Epithelial cell of proximal tubule (primary cell): Measurements from ENCODE around the gene EPB41L1. TPM values are rescaled to one million over a fixed set of nuclear protein-coding genes. Genes with fewer than 3 reads are reported as not detected.

ENCODE experiments used
- DNase-seq: peaks from one replicate; pipeline ENCODE4 v3.0.0-alpha.2; 2011; ENCODE audit warnings: low read depth
- H3K4me3 ChIP-seq: 2 replicates; pipeline ENCODE4 v1.5.1; 2011; ENCODE audit warnings: low read depth, mild to moderate bottlenecking, low read length
- total RNA-seq: library from RNA; depleted of rRNA; stranded (reverse); fragments of >200 nt; gene quantifications from 2 replicates; pipeline ENCODE4 v1.2.3, GENCODE V29; 2015
- TF ChIP-seq, protein P1 (sequence below): conservative IDR thresholded peaks from 2 replicates; pipeline ENCODE4 v1.5.1; 2012; ENCODE audit warnings: low read depth, mild to moderate bottlenecking, low read length

Gene EPB41L1
- total RNA-seq, 1 donor from 2014 or later: 17.4 TPM

DNA sequence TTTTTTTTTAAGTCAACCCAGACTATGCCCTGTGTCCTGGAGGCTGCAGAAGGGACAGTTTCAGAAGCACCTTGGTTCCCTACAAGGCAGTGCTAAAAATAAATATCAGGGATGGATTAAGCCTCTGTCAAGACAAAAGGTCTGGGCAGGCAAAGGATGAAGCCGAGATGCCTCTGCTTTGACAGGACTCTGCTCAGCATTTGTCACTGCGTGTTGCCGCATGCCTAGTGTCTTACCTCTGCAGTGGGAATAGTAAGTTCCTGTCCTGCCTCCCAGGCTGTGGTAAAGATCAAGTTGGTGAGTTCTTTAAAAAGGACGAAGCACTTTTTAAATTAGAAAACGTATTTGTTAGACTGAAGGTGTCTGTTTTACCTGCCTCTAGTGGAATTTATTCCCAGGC is 96.9 kb downstream of the EPB41L1 start:
- no peak overlapping the region for H3K4me3 ChIP-seq
- no peak for DNase-seq
- TF ChIP-seq, protein P1, sequence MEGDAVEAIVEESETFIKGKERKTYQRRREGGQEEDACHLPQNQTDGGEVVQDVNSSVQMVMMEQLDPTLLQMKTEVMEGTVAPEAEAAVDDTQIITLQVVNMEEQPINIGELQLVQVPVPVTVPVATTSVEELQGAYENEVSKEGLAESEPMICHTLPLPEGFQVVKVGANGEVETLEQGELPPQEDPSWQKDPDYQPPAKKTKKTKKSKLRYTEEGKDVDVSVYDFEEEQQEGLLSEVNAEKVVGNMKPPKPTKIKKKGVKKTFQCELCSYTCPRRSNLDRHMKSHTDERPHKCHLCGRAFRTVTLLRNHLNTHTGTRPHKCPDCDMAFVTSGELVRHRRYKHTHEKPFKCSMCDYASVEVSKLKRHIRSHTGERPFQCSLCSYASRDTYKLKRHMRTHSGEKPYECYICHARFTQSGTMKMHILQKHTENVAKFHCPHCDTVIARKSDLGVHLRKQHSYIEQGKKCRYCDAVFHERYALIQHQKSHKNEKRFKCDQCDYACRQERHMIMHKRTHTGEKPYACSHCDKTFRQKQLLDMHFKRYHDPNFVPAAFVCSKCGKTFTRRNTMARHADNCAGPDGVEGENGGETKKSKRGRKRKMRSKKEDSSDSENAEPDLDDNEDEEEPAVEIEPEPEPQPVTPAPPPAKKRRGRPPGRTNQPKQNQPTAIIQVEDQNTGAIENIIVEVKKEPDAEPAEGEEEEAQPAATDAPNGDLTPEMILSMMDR: no peak

DNA sequence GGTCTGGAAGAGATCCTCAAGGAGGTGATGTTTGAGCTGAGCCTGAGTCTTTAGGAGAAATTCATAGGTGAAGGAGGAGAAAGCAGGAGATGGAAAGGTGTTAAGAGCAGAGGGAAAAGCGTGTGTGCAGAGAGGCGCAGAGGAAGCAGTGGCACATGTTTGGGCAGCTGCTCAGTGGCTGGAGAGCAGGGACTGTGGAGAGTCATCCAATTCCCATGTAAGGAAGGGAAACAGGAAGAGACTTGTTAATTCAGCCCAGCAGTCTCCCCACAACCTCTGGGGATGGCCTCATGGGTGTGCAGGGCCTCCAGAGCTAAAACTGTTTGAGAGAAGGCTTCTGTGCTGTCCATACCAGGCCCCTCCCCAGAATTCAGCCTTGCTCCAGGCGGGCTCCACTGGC is 98.0 kb downstream of the EPB41L1 start:
- DNase-seq: no peak
- H3K4me3 ChIP-seq: no peak overlapping the region
- TF ChIP-seq, protein P1: no peak

DNA sequence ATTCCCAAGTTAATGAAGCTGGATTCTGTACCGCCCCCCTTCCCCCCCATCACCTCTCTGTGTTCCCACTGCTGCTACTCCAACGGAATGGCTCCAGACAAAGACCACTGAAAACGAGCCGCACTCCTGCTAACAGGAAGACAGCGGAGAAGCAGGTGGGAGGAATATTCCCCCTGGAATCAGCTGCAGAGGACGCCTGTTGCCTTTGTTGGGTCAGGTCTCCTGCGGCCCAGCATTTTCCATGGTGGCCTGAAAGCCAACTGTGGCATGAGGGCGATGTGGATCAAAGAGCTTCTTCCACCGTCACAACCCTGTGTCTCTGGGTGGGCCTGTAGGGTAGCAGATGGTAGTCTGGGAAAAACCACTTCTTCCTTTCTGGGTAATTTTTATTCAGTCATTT is 98.5 kb downstream of the EPB41L1 start:
- no peak overlapping the region for H3K4me3 ChIP-seq
- DNase-seq: no peak
- TF ChIP-seq, protein P1: no peak

DNA sequence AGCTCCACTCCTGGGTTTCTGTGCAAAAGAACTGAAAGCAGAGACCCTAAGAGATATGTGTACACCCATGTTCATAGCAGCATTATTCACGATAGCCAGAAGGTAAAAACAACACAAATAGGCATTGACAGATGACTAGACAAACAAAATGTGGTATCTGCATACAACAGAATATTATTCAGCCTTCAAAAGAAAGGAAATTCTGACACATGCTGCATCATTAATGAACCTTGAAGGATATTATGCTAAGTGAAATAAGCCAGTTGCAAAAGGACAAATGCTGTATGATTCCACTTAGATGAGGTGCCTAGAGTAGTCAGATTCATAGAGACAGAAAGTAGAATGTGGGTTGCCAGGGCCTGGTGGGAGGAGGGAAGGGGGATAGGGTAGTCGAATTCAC is 99.5 kb downstream of the EPB41L1 start:
- DNase-seq: no peak
- TF ChIP-seq, protein P1: no peak
- no peak overlapping the region for H3K4me3 ChIP-seq

DNA sequence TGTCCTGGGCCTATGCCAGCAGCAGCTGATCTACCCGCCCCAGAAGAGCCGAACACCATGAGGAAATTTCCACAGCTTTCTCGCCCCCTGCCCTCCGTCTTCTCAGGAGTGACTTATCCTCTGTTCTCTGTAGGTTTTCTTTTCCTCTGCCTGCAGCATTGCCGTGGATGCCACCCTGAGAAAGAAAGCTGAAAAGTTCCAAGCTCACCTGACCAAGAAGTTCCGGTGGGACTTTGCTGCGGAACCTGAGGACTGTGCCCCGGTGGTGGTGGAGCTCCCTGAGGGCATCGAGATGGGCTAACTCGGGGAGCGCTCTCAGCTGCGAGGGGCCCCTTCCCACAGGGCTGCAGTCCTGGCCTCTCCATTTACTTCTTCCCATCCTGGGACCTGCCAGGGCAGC is 100.9 kb downstream of the EPB41L1 start:
- TF ChIP-seq, protein P1: no peak
- no peak overlapping the region for H3K4me3 ChIP-seq
- DNase-seq: no peak

DNA sequence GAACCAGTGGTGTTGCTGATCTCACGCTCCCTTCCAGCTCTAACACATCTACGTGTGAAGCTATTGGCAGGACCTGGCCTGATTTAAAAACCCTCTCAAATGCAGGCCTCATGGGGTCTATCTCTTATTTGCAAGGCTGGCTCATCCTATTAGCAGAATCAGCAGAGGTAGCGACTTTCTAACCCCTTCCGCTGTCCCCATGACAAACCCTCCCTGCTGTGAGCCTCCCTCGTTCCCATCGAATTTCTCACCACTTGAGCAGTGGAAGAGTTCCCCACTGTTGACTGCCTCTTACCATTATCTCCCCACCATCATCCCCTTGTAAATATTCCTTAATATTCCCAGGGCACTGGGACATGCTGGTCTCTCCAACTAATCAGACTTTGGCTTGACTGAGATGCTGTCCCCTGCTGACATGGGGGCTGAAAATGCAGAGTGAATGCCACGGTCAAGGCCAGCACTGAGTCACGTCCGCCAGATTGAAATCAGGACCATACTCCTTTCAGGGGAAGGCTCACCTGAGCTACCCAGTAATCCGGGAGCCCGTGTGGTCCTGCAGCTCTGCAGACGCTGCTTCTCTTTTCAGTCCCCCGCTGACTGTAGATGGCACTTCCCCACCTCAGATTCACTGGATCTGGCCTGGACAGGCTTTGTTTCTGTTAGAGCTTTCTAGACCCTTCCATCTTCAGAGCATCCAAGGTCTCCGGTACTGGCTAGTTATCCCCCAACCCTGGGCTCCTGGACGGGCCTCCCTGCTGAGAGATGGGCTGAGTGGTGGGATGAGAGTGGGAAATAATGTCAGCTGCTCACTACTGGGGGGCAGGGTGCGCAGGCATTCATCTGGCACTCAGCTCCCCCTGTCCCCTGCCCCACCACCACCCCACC is 104.9 kb downstream of the EPB41L1 start:
- no peak for DNase-seq
- TF ChIP-seq, protein P1: no peak
- no peak overlapping the region for H3K4me3 ChIP-seq

DNA sequence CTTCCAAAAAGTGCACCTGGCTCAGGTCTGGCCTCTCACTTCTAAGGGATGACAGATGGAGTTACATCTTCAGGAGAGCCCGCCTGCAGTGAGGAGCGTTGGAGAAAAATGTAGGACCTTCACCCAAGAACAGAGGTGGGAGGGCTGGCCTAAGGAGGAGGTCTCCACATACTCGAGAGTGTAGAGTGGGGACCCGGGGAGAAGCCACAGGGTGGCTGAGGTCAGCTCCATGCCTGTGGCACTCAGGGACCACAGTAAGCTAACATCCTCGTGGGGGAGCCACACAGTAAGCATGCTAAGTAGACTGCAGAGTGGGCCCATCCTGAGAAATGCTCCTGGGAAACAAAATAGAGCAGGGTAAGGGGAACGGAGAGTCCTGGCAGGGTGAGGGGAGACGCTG is 105.8 kb downstream of the EPB41L1 start:
- no peak for DNase-seq
- no peak overlapping the region for H3K4me3 ChIP-seq
- TF ChIP-seq, protein P1: no peak
